ENCODE data around the gene TCEANC.

- TF ChIP-seq CTCF (conservative IDR thresholded peaks at IDR 0.05 in 1 of 2, IDR thresholded peaks at IDR 0.05 in 1 of 2; ENCODE audit: low read depth in 1 of 2, low read length in 2 of 2) = no peak
- TF ChIP-seq EZH2 (IDR thresholded peaks at IDR 0.05; ENCODE audit: low read length, missing control alignments) = no peak
Observed at GRCh38 chrX:13649838-13650237, 3.1 kb upstream of the TCEANC start.

Measured in fibroblast of lung (primary cell).